HepG2 (cell line): ENCODE data around the gene DEUP1. TPM values are rescaled to one million over a fixed set of nuclear protein-coding genes. Genes with fewer than 3 reads are reported as not detected.

ENCODE experiments used
- FOXM1 ChIP-seq: sonication (generic); formaldehyde crosslinking; IDR thresholded peaks from 2 replicates; pipeline ENCODE4 v1.5.0; 2020; ENCODE audit warnings: missing genetic modification reagents
- HNF1B ChIP-seq: sonication (generic); formaldehyde crosslinking; IDR thresholded peaks from 2 replicates; pipeline ENCODE4 v1.5.1; 2020; ENCODE audit warnings: mild to moderate bottlenecking, moderate library complexity, missing genetic modification reagents
- IRF1 ChIP-seq: sonication (generic); formaldehyde crosslinking; IDR thresholded peaks from 2 replicates; pipeline ENCODE4 v1.4.0; 2020; ENCODE audit warnings: low read depth, mild to moderate bottlenecking, missing genetic modification reagents
- JDP2 ChIP-seq: sonication (generic); formaldehyde crosslinking; IDR thresholded peaks from 2 replicates; pipeline ENCODE4 v1.8.1; 2022; ENCODE audit warnings: missing genetic modification reagents, borderline replicate concordance
- MLX ChIP-seq: IDR thresholded peaks from 2 replicates; pipeline ENCODE4 v1.6.1; 2016
- REL ChIP-seq: sonication (generic); formaldehyde crosslinking; conservative IDR thresholded peaks from 2 replicates; pipeline ENCODE4 v1.8.0; 2022; ENCODE audit warnings: mild to moderate bottlenecking, missing genetic modification reagents, moderate library complexity
- RERE ChIP-seq: IDR thresholded peaks from 2 replicates; pipeline ENCODE4 v1.6.1; 2016; ENCODE audit warnings: low read depth, missing genetic modification reagents, missing compliant biosample characterization
- SMAD3 ChIP-seq: sonication (generic); formaldehyde crosslinking; IDR thresholded peaks from 2 replicates; pipeline ENCODE4 v1.4.0; 2020; ENCODE audit warnings: missing genetic modification reagents
- TAF1 ChIP-seq: sonication (generic); formaldehyde crosslinking; IDR thresholded peaks from 2 replicates; pipeline ENCODE4 v1.4.0; 2020; ENCODE audit warnings: missing genetic modification reagents
- TFDP1 ChIP-seq: IDR thresholded peaks from 2 replicates; pipeline ENCODE4 v1.6.1; 2016; ENCODE audit warnings: missing compliant biosample characterization, missing genetic modification reagents, borderline replicate concordance
- THRA ChIP-seq: sonication (generic); formaldehyde crosslinking; IDR thresholded peaks from 2 replicates; pipeline ENCODE4 v1.4.0; 2020; ENCODE audit warnings: missing genetic modification reagents, borderline replicate concordance
- YY1 ChIP-seq: IDR thresholded peaks from 2 replicates; pipeline ENCODE4 v1.6.1; 2011; ENCODE audit warnings: low read length, low read depth, moderate library complexity, mild to moderate bottlenecking; ENCODE audit not compliant: insufficient read depth, insufficient replicate concordance
- ZNF12 ChIP-seq: sonication (generic); formaldehyde crosslinking; IDR thresholded peaks from 2 replicates; pipeline ENCODE4 v1.5.0; 2020; ENCODE audit warnings: missing genetic modification reagents
- ZNF138 ChIP-seq: sonication (generic); formaldehyde crosslinking; IDR thresholded peaks from 2 replicates; pipeline ENCODE4 v1.5.0; 2020; ENCODE audit warnings: mild to moderate bottlenecking, low read depth, missing genetic modification reagents
- ZNF414 ChIP-seq: sonication (generic); formaldehyde crosslinking; IDR thresholded peaks from 2 replicates; pipeline ENCODE4 v1.5.0; 2020; ENCODE audit warnings: missing genetic modification reagents
- ZNF672 ChIP-seq: sonication (generic); formaldehyde crosslinking; IDR thresholded peaks from 2 replicates; pipeline ENCODE4 v1.8.1; 2022; ENCODE audit warnings: missing genetic modification reagents
- ZNF781 ChIP-seq: sonication (generic); formaldehyde crosslinking; IDR thresholded peaks from 2 replicates; pipeline ENCODE4 v1.5.1; 2020; ENCODE audit warnings: borderline replicate concordance, mild to moderate bottlenecking, missing genetic modification reagents; ENCODE audit errors: not compliant biosample characterization
- ZNF883 ChIP-seq: sonication (generic); formaldehyde crosslinking; IDR thresholded peaks from 2 replicates; pipeline ENCODE4 v1.5.1; 2020; ENCODE audit warnings: mild to moderate bottlenecking, missing genetic modification reagents; ENCODE audit errors: not compliant biosample characterization
- polyA plus RNA-seq, 8 experiments: library from polyadenylated mRNA; depleted of rRNA in 3 of 8; stranded (reverse) in 7 of 8; unstranded in 1 of 8; fragments of >200 nt; fragmentation: Illumina TruSeq in 4 of 8; extraction: Trizol in 4 of 8; gene quantifications; 2 replicates each; pipeline versions ENCODE4 v1.2.1 to v1.2.3, GENCODE V29; 2011 to 2016; ENCODE audit warnings: low read depth in 4 of 8, missing spikeins in 1 of 8, mixed read lengths in 1 of 8; ENCODE audit not compliant: insufficient read depth in 1 of 8
- total RNA-seq, 5 experiments: library from RNA; depleted of rRNA; stranded (reverse); fragments of >200 nt; fragmentation: Illumina TruSeq; extraction: Trizol; gene quantifications; 2 replicates each; pipeline ENCODE4 v1.2.3, GENCODE V29; 2016; ENCODE audit warnings: low read depth in 1 of 5

The DEUP1 gene
- total and polyA plus RNA-seq, 2 of the 13 experiments (the other 11 are each of a cell fraction or from before 2014, with no cell fraction given): not detected

- peak; percentile 95 for TF ChIP-seq RERE (CRISPR knock-in tag)
- TF ChIP-seq ZNF414 (CRISPR knock-in tag): peak; percentile 90
- no peak for TF ChIP-seq REL (CRISPR knock-in tag)
- TF ChIP-seq MLX (CRISPR knock-in tag): peak; percentile 92
- no peak for TF ChIP-seq FOXM1 (CRISPR knock-in tag)
- no peak; the same call in 1 of the 2 replicates for TF ChIP-seq JDP2 (CRISPR knock-in tag)
- TF ChIP-seq SMAD3 (CRISPR knock-in tag): peak; percentile 90; the same call in 1 of the 2 replicates
- no peak for TF ChIP-seq IRF1
- peak; percentile 26 for TF ChIP-seq YY1
- no peak for TF ChIP-seq ZNF138 (CRISPR knock-in tag)
- 0 out of 2 replicates have a peak, but pooled peaks have one; percentile 69 for TF ChIP-seq ZNF672 (CRISPR knock-in tag)
- peak; percentile 75 for TF ChIP-seq ZNF12 (CRISPR knock-in tag)
- peak; percentile 96 for TF ChIP-seq HNF1B (CRISPR knock-in tag)
- TF ChIP-seq THRA (CRISPR knock-in tag): peak; percentile 89
- no peak for TF ChIP-seq TFDP1 (CRISPR knock-in tag)
- no peak for TF ChIP-seq ZNF781 (CRISPR knock-in tag)
- TF ChIP-seq ZNF883 (CRISPR knock-in tag): no peak
- no peak for TF ChIP-seq TAF1 (CRISPR knock-in tag)
These were observed 156.5 kb downstream of the DEUP1 start (continued) for GRCh38 chr11:93487032-93487483.
